Smooth muscle cell (in vitro differentiated cells): ENCODE results near the gene TMC2. TPM values are rescaled to one million over a fixed set of nuclear protein-coding genes. Genes with fewer than 3 reads are reported as not detected.

Experiments used
- DNase-seq: peaks from one replicate; lab custom pipeline; 2025; ENCODE audit not compliant: unreplicated experiment; lab: John Stamatoyannopoulos, UW
- H2AFZ ChIP-seq: fragments of 200-600 bp; sonication (generic); 2 replicates; pipeline ENCODE4 v1.6.0; 2016; ENCODE audit warnings: antibody characterized with exemption, low read depth, mild to moderate bottlenecking
- H3F3A ChIP-seq: fragments of 200-600 bp; sonication (generic); 2 replicates; pipeline ENCODE4 v1.6.0; 2017; ENCODE audit warnings: antibody characterized with exemption, low read depth
- H3K27ac ChIP-seq: fragments of 200-600 bp; sonication (generic); 2 replicates; pipeline ENCODE4 v1.5.1; 2016; ENCODE audit warnings: low read depth, mild to moderate bottlenecking
- H3K27me3 ChIP-seq: fragments of 200-600 bp; sonication (generic); 2 replicates; pipeline ENCODE4 v1.6.1; 2016; ENCODE audit warnings: low read depth, mild to moderate bottlenecking
- H3K36me3 ChIP-seq: fragments of 200-600 bp; sonication (generic); 2 replicates; pipeline ENCODE4 v1.5.1; 2016; ENCODE audit warnings: low read depth
- H3K4me1 ChIP-seq: fragments of 200-600 bp; sonication (generic); 2 replicates; pipeline ENCODE4 v1.5.1; 2016; ENCODE audit warnings: low read depth
- H3K4me2 ChIP-seq: fragments of 200-600 bp; sonication (generic); 2 replicates; pipeline ENCODE4 v1.6.0; 2016; ENCODE audit warnings: mild to moderate bottlenecking
- H3K4me3 ChIP-seq: fragments of 200-600 bp; sonication (generic); 2 replicates; pipeline ENCODE4 v1.5.1; 2016; ENCODE audit warnings: mild to moderate bottlenecking
- H3K79me2 ChIP-seq: fragments of 200-600 bp; sonication (generic); 2 replicates; pipeline ENCODE4 v1.6.0; 2016; ENCODE audit warnings: low read depth, mild to moderate bottlenecking
- H3K9ac ChIP-seq: fragments of 200-600 bp; sonication (generic); 2 replicates; pipeline ENCODE4 v1.6.0; 2016; ENCODE audit warnings: low read depth
- H3K9me3 ChIP-seq: fragments of 200-600 bp; sonication (generic); replicated peaks from 2 replicates; pipeline ENCODE4 v1.5.1; 2016; ENCODE audit warnings: low read depth
- H4K20me1 ChIP-seq: fragments of 200-600 bp; sonication (generic); 2 replicates; pipeline ENCODE4 v1.6.0; 2016; ENCODE audit warnings: low read depth
- CTCF ChIP-seq: fragments of 200-600 bp; sonication (generic); IDR thresholded peaks from 2 replicates; pipeline ENCODE4 v1.5.1; 2017; ENCODE audit warnings: borderline replicate concordance, mild to moderate bottlenecking, antibody characterized with exemption; ENCODE audit not compliant: insufficient read depth, poor library complexity, severe bottlenecking
- WGBS: methylation state at CpG from one replicate; pipeline ENCODE4 v1.1.7; 2016; ENCODE audit warnings: low lambda C conversion rate; 5-methylcytosine and 5-hydroxymethylcytosine counted together
- polyA plus RNA-seq: library from polyadenylated mRNA; unstranded; fragments of >200 nt; fragmentation: Nextera tagmentation; extraction: Ambion mirVana; gene quantifications from 2 replicates; pipeline ENCODE4 v1.2.1, GENCODE V29; 2016
- total RNA-seq: library from RNA; depleted of rRNA; stranded (reverse); fragments of >200 nt; gene quantifications from 2 replicates; pipeline ENCODE4 v1.2.3, GENCODE V29; 2014

The TMC2 gene
- total and polyA plus RNA-seq, 2 experiments from 2014 or later = not detected

- TF ChIP-seq CTCF = no peak
- whole genome bisulfite sequencing = 78% methylated on average over 1 of the region's 1 CpG
- Histone ChIP-seq H3K9me3 (peaks cover 11% of the 10 kb centered on the region), H3K4me2 (no peak overlapping the region), H2AFZ (no peak overlapping the region), H3K4me3 (no peak overlapping the region), H4K20me1 (no peaks in the 10 kb centered on the region), H3F3A (no peaks in the 10 kb centered on the region), H3K9ac (no peak overlapping the region), H3K4me1 (no peaks in the 10 kb centered on the region), H3K36me3 (no peaks in the 10 kb centered on the region), H3K27me3 (no peaks in the 10 kb centered on the region), H3K27ac (no peak overlapping the region), H3K79me2 (no peaks in the 10 kb centered on the region)
- DNase-seq = no peak
Observed at GRCh38 chr20:2606507-2607006, 70.2 kb downstream of the TMC2 start.

DNA sequence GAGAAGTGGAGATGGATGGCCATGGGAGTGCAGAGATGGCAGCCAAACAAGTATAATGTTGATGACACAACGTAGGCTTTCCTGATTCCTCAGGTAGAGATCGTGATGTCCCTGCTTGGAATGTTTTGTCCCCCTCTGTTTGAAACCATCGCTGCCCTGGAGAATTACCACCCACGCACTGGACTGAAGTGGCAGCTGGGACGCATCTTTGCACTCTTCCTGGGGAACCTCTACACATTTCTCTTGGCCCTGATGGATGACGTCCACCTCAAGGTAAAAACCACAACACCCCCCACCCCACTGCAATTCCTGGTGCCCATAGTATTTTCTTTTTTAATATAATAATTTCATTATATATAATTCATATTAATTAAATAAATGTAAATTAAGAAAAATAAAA is 74.0 kb downstream of the TMC2 start:
- Histone ChIP-seq H3K4me1 (no peaks in the 10 kb centered on the region), H3K4me3 (no peak overlapping the region), H3F3A (no peaks in the 10 kb centered on the region), H3K9me3 (peaks cover 10% of the 10 kb centered on the region), H3K9ac (no peak overlapping the region), H3K4me2 (no peak overlapping the region), H3K36me3 (no peaks in the 10 kb centered on the region), H2AFZ (no peak overlapping the region), H3K27me3 (peaks cover 4% of the 10 kb centered on the region), H3K27ac (no peak overlapping the region), H3K79me2 (no peaks in the 10 kb centered on the region), H4K20me1 (no peaks in the 10 kb centered on the region)
- WGBS = 73% methylated on average over 6 of the region's 6 CpGs
- TF ChIP-seq CTCF = no peak
- no peak for DNase-seq

- Histone ChIP-seq H3K9me3 (peaks cover 4% of the 10 kb centered on the region), H3K4me2 (no peak overlapping the region), H3K79me2 (no peaks in the 10 kb centered on the region), H4K20me1 (no peaks in the 10 kb centered on the region), H3K27me3 (peaks cover 4% of the 10 kb centered on the region), H3K36me3 (no peaks in the 10 kb centered on the region), H3F3A (no peaks in the 10 kb centered on the region), H2AFZ (no peak overlapping the region), H3K4me3 (no peak overlapping the region), H3K9ac (no peak overlapping the region), H3K27ac (no peak overlapping the region), H3K4me1 (no peaks in the 10 kb centered on the region)
- no peak for DNase-seq
- no peak for TF ChIP-seq CTCF
- WGBS = 62% methylated on average over 6 of the region's 6 CpGs
Observed at GRCh38 chr20:2610941-2611720, 74.8 kb downstream of the TMC2 start.

DNA sequence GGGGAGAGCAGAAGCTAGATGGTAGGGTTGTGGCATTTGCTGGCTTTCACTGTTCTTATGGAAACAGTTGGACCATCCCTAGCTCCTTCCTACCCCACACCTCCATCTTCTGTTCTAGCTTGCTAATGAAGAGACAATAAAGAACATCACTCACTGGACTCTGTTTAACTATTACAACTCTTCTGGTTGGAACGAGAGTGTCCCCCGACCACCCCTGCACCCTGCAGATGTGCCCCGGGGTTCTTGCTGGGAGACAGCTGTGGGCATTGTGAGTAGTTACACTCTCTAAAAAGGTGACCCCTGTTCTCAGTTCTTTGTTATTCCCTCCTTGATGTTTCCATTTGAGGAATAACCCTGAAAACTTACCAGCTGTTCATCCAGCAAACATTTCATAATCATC is 75.7 kb downstream of the TMC2 start:
- peaks cover 4% of the 10 kb centered on the region for H3K27me3 ChIP-seq
- H3K9ac ChIP-seq = no peak overlapping the region
- no peak overlapping the region for H2AFZ ChIP-seq
- no peaks in the 10 kb centered on the region for H3K79me2 ChIP-seq
- WGBS = 72% methylated on average over 3 of the region's 3 CpGs
- no peak overlapping the region for H3K4me2 ChIP-seq
- H3K9me3 ChIP-seq = no peaks in the 10 kb centered on the region
- no peaks in the 10 kb centered on the region for H3K4me1 ChIP-seq
- no peaks in the 10 kb centered on the region for H3F3A ChIP-seq
- H3K27ac ChIP-seq = no peak overlapping the region
- H3K4me3 ChIP-seq = no peak overlapping the region
- no peak for DNase-seq
- H4K20me1 ChIP-seq = no peaks in the 10 kb centered on the region
- TF ChIP-seq CTCF = no peak
- H3K36me3 ChIP-seq = no peaks in the 10 kb centered on the region
